HL-60/S4 (cell line): Measurements from ENCODE around the gene BACE2.
"Not testable (repeated sequence)": the region's sequence is repeated elsewhere in the genome, so short reads cannot be mapped to it uniquely, and the experiment has no call there.

Experiments used
- in situ Hi-C: fragments of 300-500 bp; cut with MboI; formaldehyde crosslinking; loops from 2 replicates; pipeline ENCODE4 v1.14.3; 2022; ENCODE audit warnings: low sequenced_read_pairs

BACE2 gene

DNA sequence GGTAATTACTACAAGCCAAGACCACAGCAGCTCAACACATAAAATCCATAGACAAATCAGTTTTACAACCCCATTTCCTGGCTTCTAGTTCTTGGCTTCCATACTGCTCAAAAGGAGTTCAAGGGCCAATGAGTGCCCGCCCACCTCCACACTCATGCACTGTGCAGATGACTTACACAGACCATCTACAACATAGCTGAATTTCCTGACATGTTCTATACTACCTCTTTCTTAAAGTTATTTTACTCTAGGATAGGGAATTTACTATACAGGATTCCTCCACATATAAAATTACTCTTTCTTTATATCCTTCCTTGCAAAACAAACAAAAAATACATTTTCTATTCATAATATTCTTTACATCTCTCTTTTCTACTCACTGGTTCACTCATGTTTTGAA lies 14.6 kb downstream of the BACE2 start:
- in situ Hi-C loops = no loop called here

DNA sequence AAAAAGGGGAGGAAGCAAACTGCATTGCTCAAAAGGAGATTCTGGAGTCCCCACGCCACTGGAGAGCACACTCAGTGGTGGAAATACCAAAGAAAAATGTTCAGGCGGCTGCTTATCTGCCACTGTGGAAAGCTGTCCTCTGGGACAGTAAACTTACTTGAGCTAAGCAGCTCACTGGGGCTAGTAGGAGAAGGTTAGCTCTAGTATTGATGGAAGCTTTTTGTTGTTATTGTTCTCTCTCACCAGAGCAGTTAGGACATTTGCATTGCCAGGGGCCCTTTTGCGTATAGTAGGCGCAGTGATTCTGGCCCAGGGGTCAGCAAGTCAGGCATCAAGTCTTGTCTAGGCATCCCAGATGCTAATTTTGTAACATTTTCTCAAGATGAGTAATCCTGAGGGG lies 15.6 kb downstream of the BACE2 start:
- in situ Hi-C loops = no loop called here

DNA sequence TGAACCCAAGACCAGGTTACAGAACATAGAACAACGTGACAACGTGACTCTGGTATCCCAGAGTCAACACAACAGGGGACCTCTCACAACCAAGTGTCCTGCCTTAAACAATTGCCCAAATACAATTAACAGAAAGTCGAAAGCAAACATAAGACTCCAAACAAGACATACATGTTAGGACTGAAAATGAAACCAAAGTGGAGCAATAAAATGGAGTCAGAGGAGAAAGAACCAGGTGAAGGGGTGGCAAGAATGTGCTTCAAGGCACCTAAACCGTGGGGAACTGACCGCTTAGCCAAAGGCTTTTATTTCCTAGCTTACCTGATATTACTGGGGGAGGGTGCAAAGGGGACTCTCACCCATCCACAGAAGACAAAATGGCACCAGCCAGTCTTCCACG lies 17.8 kb downstream of the BACE2 start:
- in situ Hi-C loops = no loop called here

DNA sequence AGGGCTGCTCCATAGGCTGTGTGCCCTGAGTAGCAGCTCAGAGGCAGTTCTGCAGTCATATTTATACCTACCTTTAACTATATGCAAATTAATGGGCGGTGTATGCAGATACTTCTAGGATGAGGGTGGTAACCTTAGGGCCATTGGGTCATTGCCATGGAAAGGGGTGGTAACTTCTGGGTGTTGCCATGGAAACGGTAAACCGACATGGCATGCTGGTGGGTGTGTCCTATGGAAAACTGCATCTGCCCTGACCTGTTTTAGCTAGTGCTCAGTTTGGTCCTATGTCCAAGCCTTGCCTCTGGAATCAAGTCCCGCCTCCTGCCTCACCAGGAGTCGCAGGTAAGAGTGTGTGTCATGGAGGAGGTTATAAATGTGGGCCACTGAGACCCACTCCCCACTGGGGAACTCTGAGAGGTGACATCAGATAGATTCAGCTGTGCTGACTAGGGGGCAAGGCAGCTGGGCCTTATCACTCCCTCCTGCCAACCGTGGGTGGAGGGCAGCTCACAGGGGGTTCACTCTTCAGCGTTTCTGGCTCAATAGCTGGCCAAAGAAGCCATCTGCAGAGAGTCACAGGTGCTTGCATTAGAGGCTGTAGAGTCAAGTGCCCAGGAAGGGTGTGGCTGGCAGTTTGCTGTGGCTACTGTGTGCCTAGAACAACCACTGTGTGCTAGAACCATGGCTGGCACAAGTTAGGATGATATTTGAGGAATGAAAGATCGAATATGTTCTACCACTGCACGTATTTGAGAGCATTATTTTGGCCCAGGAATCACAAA lies 19.0 kb downstream of the BACE2 start:
- in situ Hi-C loops = no loop called here

DNA sequence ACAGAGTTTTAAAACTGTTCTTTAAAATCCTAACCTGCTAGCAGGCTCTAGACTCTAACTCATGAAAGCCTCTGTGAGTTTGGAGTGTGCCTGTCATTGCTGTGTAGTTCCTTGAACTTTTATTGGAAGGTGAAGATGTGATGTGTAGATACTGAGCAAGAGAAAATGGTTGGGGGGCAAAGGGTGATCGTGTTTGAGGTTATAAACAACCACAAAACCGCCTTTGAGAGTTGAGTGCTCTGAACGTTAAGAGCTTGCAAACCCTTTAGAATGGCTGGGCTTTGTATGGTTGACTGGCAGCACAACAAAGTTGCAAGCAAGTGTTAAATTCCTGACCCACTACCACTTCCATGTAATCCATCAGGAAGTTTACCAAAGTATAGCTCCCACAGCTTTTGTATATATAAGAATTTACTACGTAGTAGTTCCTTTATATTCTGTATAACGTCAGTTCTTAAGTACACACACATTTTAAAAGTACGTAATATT lies 19.6 kb downstream of the BACE2 start:
- in situ Hi-C loops = no loop called here

DNA sequence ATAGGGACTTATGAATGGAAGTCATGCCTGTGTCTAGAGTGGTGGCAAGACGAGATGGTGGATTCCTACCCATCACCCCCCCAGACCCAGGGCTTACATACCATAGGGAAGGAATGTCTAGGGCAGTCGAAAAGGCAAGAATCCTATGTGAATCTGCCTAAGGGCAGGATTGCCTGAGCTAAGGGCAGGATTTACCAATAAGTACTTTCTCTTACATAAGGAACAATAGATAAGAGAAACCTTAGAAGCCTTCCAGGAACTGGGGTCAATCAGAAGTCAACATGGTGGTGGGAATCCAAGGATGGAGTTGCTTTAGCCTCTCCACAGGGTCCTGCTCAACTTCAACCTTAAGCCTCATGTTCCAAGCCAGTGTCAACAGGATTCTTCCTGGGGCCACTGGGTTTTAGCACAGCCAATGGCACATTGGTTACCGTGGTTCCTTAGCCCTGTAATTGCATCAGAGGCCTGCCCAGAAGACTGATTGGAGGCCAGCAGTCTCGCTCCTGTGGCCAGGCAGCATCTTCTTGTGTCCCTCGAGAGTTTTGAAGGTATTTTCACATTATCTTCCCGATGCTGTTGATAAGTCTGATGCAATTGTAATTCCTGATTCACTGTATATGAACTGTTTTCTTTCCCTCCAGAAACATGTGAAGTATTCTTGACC lies 20.7 kb downstream of the BACE2 start:
- in situ Hi-C loops = no loop called here

DNA sequence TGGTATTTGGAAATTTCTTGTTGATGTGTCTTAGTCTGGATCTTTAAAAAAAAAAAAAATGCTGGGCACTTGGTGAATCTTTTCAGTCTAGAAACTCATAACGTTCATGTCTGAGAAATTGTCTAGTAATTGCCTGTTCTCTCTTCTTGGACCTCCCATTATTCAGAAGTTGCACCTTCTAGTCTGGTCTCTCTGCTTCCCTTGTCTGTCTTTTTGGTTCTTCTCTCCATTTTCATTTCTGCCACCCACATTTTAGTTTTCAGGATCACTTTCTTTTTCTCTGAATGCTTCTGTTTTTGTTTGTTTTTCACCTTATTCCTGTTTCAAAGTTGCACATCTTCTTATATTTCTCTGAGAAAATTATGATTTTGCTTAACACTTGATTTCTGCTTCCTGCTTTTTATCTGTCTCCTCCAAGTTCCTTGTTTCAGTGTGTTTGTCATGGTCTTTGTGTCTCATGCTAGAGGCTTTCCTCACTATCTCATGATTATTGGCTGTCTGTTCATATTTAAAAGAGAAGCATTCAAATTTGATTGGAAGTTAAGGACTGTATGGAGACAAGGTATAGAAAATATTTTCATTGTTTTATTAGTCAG lies 21.3 kb downstream of the BACE2 start:
- in situ Hi-C loops = no loop called here

DNA sequence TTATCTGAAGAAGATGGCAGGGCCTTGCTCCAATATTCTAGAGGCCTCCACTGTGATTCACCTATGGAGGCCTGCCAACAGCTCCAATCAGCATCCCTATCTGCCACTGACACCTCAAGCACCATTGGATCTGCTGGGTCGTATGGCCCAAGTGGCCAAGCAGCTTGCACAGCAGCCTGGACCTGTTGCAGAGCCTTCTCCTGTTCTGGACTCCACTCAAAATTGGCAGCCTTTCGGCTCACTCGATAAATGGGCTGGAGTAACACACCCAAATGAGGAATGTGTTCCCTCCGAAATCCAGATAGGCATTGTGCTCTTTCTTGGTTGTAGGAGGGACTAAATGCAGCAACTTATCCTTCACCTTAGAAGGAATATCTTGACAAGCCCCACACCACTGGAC lies 24.6 kb downstream of the BACE2 start:
- in situ Hi-C loops = not testable (repeated sequence)

DNA sequence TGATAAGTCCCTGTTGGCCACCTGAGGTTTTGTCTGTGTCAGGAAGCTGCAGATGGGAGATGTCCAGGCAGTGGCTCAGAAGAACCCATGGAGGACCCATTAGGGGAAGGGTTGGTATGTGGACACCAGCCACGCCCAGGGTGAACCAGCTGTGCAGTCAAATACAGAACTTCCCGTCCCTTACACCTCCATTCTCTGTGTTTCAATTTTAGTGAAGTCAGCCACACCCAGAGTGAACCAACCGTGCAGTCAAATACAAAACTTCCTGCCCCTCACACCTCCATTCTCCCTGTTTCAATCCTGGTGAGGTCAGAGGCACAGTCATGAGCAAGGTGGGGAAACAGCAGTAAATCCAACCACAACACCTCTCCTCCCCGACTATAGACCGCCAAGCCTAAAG lies 27.4 kb downstream of the BACE2 start:
- in situ Hi-C loops = no loop called here

DNA sequence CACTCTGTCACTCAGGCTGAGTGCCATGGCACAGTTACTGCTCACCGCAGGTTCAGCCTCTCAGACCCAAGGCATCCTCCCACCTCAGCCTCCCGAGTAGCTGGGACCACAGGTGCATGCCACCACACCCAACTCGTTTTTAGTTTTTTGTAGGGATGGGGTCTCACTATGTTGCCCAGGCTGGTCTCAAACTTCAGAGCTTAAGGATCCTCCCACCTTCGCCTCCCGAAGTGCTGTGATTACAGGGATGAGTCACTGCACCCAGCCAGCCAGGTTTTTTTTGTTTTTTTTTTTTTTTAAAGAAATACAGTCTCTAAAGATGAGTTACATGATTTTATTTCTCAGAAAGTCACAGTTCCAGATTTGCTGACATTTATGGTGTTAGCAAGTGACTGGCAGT lies 29.0 kb downstream of the BACE2 start:
- in situ Hi-C loops = no loop called here

DNA sequence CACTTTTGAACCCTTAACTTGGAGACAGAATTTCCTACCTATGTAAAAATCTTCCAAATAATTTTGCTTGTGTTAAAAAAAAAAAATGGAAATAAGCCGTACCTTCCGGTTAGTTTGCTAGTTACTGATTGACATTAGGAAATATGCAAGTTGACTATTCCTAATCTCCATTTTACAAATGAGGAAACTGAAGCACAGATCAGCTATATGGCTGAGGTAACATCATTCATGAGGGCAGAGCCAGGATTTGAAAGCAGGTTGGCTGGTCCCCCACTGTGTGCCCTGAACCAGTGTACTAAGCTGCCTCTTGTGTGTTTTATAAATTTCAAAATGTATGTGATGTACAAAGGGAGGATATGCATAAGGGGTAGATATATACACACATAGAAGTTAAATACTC lies 29.6 kb downstream of the BACE2 start:
- in situ Hi-C loops = no loop called here

DNA sequence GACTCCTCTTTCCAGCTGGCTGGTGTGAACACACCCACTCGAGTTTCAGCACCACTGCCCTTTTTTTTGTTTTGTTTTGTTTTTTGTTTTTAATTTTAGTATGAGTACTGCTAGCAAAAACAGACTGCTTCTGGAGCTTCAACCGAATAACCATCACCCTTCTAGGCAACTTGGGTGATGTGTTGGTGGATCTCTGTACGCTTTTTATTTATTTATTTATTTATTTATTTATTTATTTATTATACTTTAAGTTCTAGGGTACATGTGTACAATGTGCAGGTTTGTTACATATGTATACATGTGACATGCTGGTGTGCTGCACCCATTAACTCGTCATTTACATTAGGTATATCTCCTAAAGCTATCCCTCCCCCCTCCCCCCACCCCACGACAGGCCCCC lies 30.7 kb downstream of the BACE2 start:
- in situ Hi-C loops = not testable (repeated sequence)

DNA sequence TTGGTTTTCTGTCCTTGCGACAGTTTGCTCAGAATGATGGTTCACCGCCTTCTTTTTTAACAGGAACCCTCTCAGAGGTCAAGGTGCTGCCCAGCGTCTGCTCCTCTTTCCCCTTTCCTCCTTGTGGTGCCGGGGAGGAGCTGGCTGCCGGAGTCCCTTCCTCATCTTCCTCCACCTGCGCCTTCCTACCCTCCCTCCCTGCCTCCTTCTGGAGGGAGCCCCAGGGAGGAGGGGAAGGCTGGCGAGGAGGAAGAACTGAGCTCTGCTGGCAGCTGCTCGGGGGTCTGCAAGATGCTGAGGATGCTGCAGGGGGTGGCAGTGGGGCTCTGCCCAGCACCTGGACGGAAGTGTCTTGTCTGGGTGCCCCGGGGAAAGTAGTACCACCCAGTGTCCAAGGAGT lies 31.2 kb downstream of the BACE2 start:
- in situ Hi-C loops = no loop called here

DNA sequence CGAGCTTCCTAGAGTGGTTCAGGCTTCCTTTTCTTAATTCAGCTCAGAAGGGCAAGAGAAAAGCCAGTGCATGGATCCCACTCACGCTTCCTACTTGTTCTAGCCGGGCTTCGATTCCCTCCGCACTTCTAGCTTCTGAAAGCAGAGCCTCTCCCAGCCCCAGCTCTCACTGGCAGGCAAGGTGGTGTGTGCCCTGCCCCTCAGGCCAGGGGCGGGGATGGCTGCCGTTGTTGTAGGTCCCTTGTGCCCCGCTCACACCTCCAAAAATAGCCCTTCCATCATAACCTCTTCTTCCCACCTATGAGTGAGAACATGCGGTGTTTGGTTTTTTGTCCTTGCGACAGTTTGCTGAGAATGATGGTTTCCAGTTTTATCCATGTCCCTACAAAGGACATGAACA lies 31.6 kb downstream of the BACE2 start:
- in situ Hi-C loops = no loop called here

DNA sequence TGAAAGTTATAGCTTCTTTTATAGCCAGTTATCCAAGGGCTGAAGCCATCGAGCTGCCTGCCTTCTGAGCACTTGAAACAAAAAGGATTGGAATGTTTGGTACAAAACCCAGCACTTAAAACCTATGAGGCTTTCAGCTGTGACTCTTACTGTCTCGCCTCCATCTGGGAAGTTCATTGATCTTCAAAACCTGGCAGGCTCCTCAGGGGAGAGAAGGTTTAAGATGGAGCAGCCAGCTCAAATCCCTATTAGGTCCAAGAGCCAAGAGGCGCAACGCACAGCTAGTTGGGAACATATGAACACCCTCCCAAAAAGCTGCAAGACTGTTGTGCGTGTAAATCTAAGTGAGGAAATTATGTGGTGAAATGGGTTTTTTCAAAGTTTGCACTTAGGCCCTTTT lies 33.4 kb downstream of the BACE2 start:
- in situ Hi-C loops = no loop called here

DNA sequence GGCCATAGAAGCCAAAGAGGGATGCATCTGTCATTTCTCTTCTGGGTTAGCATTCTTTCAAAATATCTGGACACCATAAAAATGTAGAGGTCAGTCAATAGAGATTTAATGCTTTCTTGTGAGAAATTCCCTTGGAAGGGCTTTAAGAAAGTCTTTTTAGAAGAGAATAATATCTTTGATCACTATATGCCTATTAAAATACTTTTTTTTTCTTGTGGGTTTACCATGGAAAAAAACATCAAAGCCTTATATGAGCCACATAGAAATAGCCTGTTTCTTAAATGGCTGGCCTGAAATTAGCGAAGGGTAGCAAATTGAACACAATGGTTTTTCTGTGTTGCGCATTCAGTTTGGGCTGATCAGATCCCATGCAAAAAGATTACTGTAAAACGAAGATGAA lies 36.8 kb downstream of the BACE2 start:
- in situ Hi-C loops = no loop called here

DNA sequence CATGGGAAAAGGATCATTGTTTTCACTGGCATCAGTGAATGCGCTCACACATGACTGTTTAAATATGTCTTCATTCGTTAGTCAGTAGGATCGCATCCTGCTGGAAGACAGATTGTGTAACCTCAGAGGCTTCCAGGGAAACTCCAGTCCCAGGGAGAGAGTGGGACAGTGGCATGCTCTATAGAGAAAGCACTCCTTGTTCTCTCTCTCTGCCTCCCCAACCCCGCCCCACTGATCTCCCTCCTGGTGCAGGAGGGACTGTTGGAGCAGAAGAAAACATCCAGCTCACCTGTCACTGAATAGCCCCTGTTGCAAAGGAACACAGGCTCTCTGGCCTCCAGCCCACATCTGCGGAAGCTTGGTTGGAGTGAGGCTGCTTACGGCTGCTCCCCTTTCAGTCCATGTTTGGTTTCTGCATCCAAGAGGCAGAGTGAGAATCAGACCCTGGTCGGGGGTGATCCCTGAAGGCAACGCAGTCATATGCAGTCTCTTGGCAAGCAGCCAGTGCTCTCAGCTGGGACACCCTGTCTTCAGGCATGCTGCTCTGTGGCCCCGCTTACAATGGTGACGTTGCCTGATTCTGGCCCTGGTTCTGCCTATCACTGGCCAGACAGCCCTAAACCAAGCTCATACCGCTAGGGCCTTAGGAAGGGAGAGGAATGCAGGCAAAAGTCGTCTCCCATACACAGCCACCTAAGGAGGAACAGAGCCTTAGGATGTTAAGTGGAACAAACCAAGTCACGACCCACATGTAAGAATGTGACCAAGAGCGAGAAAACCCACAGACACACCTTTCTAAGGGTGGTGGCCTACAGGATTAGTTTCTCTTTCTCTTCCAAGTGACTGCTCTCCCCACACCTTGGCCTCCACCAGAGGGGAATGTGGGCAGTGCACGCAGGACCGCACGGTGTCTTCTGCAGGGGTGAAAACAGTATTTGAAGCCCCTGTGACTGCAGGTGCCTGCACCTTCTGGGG lies 39.7 kb downstream of the BACE2 start:
- in situ Hi-C loops = no loop called here

DNA sequence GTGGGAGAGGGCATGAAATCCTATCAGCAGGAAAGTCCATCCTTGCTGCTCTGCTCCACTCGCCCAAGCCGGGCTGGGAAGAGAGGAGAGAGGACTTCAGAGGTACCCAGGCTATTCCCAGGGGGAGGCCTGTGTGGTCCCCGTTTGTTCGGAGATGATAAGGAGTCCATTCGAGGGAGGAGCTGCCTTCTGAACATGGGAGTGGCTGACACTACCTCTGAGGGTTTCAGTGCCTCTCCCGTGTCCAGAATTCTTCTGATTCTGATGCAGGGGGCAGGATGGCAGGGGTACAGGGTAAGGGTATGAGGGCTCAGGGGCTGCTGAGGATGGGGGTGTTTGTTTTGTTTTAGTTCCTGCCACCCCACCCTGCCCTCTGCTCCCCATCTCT lies 40.4 kb downstream of the BACE2 start:
- in situ Hi-C loops = no loop called here

DNA sequence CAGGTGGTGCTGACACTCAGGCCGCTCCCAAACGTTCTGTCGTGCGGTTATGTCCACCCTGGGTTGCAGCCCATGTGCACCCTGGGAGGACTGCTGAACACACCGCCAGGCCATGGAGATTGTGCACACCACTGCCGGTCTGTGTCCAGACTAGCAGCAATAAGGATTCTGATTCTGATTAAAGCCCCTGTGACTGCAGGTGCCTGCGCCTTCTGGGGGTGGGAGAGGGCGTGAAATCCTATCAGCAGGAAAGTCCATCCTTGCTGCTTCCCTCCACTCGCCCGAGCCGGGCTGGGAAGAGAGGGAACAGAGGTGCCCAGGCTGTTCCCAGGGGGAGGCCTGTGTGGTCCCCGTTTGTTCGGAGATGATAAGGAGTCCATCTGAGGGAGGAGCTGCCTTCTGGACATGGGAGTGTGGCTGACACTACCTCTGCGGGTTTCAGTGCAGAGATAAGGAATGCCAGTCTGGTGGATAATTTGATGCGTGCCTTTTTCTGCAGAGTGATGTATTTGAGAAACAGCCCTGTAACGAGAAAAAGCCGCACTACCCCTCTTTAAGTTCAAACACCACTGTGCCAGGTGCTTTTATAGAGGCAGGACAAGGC lies 41.2 kb downstream of the BACE2 start:
- in situ Hi-C loops = no loop called here

DNA sequence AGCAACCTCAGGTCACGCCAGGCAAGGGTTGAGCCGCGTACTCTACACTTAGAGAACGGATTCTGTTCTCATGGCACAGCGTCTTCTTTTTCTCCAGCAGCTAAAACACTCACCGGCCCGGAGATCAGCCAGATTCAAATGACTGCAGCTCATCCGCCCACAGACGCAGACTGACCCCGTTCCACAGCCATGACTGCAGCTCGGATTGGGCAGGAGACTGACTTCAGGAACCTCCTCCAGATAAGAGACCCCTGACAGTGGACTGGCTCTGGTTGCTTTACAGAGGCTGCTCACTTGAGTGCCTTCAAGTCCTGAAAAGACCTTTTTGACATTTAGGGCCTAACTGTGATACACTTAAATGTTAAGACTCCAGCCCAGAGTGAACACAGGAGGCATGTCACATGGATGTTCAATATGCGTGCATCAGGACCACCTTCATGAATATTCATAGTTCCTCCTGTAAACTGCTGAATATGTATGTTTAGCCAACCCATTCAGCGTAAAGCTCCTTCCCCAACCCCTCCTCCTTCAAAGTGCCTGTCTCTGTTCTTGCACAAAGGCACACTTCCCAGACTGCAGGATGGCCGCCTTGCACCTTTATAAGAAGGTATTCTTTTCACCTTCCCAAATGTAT lies 42.6 kb downstream of the BACE2 start:
- in situ Hi-C loops = no loop called here
